Measurements from ENCODE around the gene BBS9.
"Not testable (repeated sequence)": the region's sequence is repeated elsewhere in the genome, so short reads cannot be mapped to it uniquely, and the experiment has no call there.

Gene BBS9

GRCh38 chr7:33448035-33448434, 318.7 kb downstream of the BBS9 start:
- DNase-seq, result peak; percentile 19

- no peak for DNase-seq
These were observed 320.5 kb downstream of the BBS9 start for GRCh38 chr7:33449847-33450246.

GRCh38 chr7:33452805-33453502, 323.6 kb downstream of the BBS9 start:
- no peak for DNase-seq

- no peak for DNase-seq
These were observed 327.7 kb downstream of the BBS9 start for GRCh38 chr7:33457039-33457438.

- no peak for DNase-seq
These were observed 329.2 kb downstream of the BBS9 start for GRCh38 chr7:33458581-33458980.

GRCh38 chr7:33459340-33459751, 330.0 kb downstream of the BBS9 start:
- peak; percentile 51 for DNase-seq

- DNase-seq, result no peak
These were observed 333.8 kb downstream of the BBS9 start for GRCh38 chr7:33463131-33463530.

GRCh38 chr7:33466203-33466602, 336.8 kb downstream of the BBS9 start:
- DNase-seq, result no peak

- DNase-seq, result no peak
These were observed 342.4 kb downstream of the BBS9 start for GRCh38 chr7:33471636-33472242.

- no peak for DNase-seq
These were observed 343.1 kb downstream of the BBS9 start for GRCh38 chr7:33472348-33473025.

- no peak for DNase-seq
These were observed 348.5 kb downstream of the BBS9 start for GRCh38 chr7:33477719-33478480.

GRCh38 chr7:33484476-33484875, 355.1 kb downstream of the BBS9 start:
- not testable (repeated sequence) for DNase-seq

- no peak for DNase-seq
These were observed 356.6 kb downstream of the BBS9 start for GRCh38 chr7:33485747-33486493.

- no peak for DNase-seq
These were observed 357.3 kb downstream of the BBS9 start for GRCh38 chr7:33486633-33487032.

GRCh38 chr7:33487998-33488682, 358.8 kb downstream of the BBS9 start:
- DNase-seq, result no peak

GRCh38 chr7:33494474-33494873, 365.1 kb downstream of the BBS9 start:
- no peak for DNase-seq

- DNase-seq, result no peak
These were observed 365.8 kb downstream of the BBS9 start for GRCh38 chr7:33495207-33495606.

GRCh38 chr7:33497051-33497450, 367.7 kb downstream of the BBS9 start:
- DNase-seq, result no peak

- DNase-seq, result no peak
These were observed 371.6 kb downstream of the BBS9 start for GRCh38 chr7:33500703-33501701.

- no peak for DNase-seq
These were observed 373.6 kb downstream of the BBS9 start for GRCh38 chr7:33503014-33503413.

- DNase-seq, result no peak
These were observed 374.4 kb downstream of the BBS9 start for GRCh38 chr7:33503736-33504135.

All from NCI-H2029 treated with DMSO at 0.1 percent for 48 hours (cell line).